Adrenal gland (tissue), 12 donors: ENCODE results near the gene CFAP99. TPM values are rescaled to one million over a fixed set of nuclear protein-coding genes. Genes with fewer than 3 reads are reported as not detected.

Experiments used
- DNase-seq, 7 donors: peaks; one replicate each; pipeline ENCODE4 v3.0.0-alpha.2; 2019 to 2020
- H3K27ac ChIP-seq, 5 donors: fragments of 200-600 bp; sonication (generic) in 4 of 5; 1 replicate in 3 of 5; 2 replicates in 2 of 5; pipeline versions ENCODE4 v1.5.1 to v1.8.0; 2016 to 2020; ENCODE audit warnings: mild to moderate bottlenecking in 1 of 5
- H3K27me3 ChIP-seq: fragments of 200-600 bp; 2 replicates; pipeline ENCODE4 v1.8.0; 2021
- H3K36me3 ChIP-seq, 2 donors: fragments of 200-600 bp; replicated peaks in 1 of 2; 1 replicate in 1 of 2; 2 replicates in 1 of 2; pipeline versions ENCODE4 v1.5.1 to v1.8.0; 2018 to 2022
- H3K4me1 ChIP-seq, 2 donors: fragments of 200-600 bp; replicated peaks in 1 of 2; 1 replicate in 1 of 2; 2 replicates in 1 of 2; pipeline versions ENCODE4 v1.5.1 to v1.8.0; 2018 to 2021
- H3K4me3 ChIP-seq, 4 donors: fragments of 200-600 bp; sonication (generic) in 3 of 4; one replicate each; pipeline ENCODE4 v1.5.1; 2016 to 2018
- H3K9me3 ChIP-seq, 3 donors: fragments of 200-600 bp; sonication (generic) in 1 of 3; replicated peaks in 1 of 3; 1 replicate in 2 of 3; 2 replicates in 1 of 3; pipeline versions ENCODE4 v1.5.1 to v1.8.0; 2016 to 2021
- POLR2A ChIP-seq, 2 donors: fragments of 450-650 bp; IDR thresholded peaks; one replicate each; pipeline ENCODE4 v1.6.1; 2017; ENCODE audit warnings: antibody characterized with exemption in 2 of 2, mild to moderate bottlenecking in 2 of 2, moderate library complexity in 1 of 2
- WGBS, 4 donors: extraction: QIAGEN DNeasy Blood & Tissue Kit in 2 of 4; methylation state at CpG; one replicate each; pipeline versions ENCODE4 v1.1.5 to v1.1.7; 2013 to 2017; 5-methylcytosine and 5-hydroxymethylcytosine counted together
- intact Hi-C, 2 donors: fragments of 100-400 bp; cut with DNase I; formaldehyde crosslinking; loops; one replicate each; pipeline versions ENCODE4 v1.14.1 to v1.15.0; 2022 to 2023
- polyA plus RNA-seq, 3 donors: library from polyadenylated mRNA; stranded (reverse); fragments of 200-250 nt in 2 of 3; fragments of 350-450 nt in 1 of 3; fragmentation: Illumina TruSeq in 1 of 3; extraction: RNeasy Lipid Tissue Mini Kit (QIAGEN cat#74804) in 1 of 3; gene quantifications; one replicate each; pipeline ENCODE4 v1.2.3, GENCODE V29; 2013 to 2014
- total RNA-seq, 9 donors: library from RNA; depleted of rRNA in 4 of 9; stranded (reverse); fragments of >200 nt in 4 of 9; fragments of 120-200 nt in 1 of 9; fragmentation: NEBNext Ultra II Directional in 1 of 9; extraction: Animal tissue kit (Norgen Biotek cat#: 25700) in 1 of 9; gene quantifications; one replicate each; pipeline versions ENCODE4 v1.1.0 to v1.2.4, GENCODE V29; 2013 to 2023
- TF ChIP-seq, protein P1 (sequence below), 6 experiments: fragments of 450-650 bp in 4 of 6; fragments of 200-600 bp in 2 of 6; sonication (generic) in 1 of 6; IDR thresholded peaks; 1 replicate in 5 of 6; 2 replicates in 1 of 6; pipeline versions ENCODE4 v1.5.1 to v1.8.0; 2016 to 2021; ENCODE audit warnings: antibody characterized with exemption in 6 of 6, mild to moderate bottlenecking in 2 of 6, moderate library complexity in 1 of 6
- donor health status: healthy with polysubstance abuse.
- donor health status: Bipolar disorder and iron deficiency.
- donor health status: DM: yes; HTN: yes; CAD: no.
- donor health status: DM: no; HTN: no; CAD: no.
- donor health status: DM: no; HTN: no; CAD: no.
- donor health status: DM: yes; HTN: yes; CAD: no.

Gene CFAP99
- total and polyA plus RNA-seq, 12 donors = 0.18 to 5.0 (median 3.2) TPM

DNA sequence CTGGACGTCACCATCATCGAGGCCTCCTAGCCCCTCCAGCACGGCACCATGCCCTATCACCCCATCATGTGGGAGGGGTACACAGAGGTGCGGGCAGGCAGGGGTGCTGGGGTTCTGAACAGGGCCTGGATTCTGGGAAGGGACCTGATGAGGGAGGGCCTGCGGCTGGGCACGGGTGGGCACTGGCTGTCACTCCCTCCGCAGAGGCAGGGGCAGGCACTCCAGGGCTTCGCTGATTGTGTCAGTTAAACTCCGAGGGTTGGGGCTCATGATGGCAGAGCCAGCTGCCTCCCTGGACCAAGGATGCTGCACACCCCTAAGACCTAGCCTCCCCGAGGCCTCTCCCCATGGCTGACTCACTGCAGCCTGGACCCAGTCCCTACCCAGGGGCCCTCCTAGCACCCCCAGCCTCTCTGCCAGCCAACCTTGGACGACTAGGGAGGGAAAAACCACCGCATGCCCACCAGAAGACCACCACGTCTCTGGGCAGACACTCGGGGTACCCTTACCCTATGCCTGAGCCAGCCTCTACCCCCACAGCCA is 46.2 kb upstream of the CFAP99 start:
- WGBS, 4 donors = 88 to 93% (median 90%) methylated on average over 9 to 14 of the region's 14 CpGs
- Histone ChIP-seq H3K4me1 (no peaks in the 10 kb centered on the region), H3K27ac (no peak overlapping the region), H3K4me3 (no peak overlapping the region), H3K36me3 (no peaks in the 10 kb centered on the region), H3K9me3 (no peaks in the 10 kb centered on the region), H3K27me3 (no peaks in the 10 kb centered on the region)
- intact Hi-C loops = no loop called here
- DNase-seq = no peak
- TF ChIP-seq, protein P1, sequence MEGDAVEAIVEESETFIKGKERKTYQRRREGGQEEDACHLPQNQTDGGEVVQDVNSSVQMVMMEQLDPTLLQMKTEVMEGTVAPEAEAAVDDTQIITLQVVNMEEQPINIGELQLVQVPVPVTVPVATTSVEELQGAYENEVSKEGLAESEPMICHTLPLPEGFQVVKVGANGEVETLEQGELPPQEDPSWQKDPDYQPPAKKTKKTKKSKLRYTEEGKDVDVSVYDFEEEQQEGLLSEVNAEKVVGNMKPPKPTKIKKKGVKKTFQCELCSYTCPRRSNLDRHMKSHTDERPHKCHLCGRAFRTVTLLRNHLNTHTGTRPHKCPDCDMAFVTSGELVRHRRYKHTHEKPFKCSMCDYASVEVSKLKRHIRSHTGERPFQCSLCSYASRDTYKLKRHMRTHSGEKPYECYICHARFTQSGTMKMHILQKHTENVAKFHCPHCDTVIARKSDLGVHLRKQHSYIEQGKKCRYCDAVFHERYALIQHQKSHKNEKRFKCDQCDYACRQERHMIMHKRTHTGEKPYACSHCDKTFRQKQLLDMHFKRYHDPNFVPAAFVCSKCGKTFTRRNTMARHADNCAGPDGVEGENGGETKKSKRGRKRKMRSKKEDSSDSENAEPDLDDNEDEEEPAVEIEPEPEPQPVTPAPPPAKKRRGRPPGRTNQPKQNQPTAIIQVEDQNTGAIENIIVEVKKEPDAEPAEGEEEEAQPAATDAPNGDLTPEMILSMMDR (IDR thresholded peaks at IDR 0.05) = no peak
- TF ChIP-seq POLR2A (IDR thresholded peaks at IDR 0.05) = no peak

DNA sequence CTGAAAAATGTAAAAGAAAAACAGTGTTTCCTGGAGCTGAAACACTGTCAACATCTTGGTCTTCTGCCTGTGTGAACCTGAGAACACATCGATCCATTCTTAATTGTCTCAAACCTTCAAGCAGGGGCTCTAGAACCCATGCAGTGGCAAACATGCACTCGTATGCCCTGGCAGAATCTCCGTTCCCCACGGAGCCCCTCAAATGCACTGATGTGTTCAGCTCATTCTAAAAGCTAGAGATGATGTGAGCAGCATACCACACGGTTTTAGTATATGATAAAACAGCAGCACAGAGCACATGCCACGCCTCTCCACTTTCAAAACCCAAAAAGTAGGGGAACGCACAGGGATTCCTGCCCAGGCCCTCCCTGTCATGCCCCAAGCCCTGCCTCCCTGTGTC is 45.2 kb upstream of the CFAP99 start:
- no peak for TF ChIP-seq POLR2A (IDR thresholded peaks at IDR 0.05)
- TF ChIP-seq, protein P1 (IDR thresholded peaks at IDR 0.05) = no peak
- no peaks in the 10 kb centered on the region for H3K36me3 ChIP-seq
- 91 to 97% (median 92%) methylated on average over 7 of the region's 7 CpGs for WGBS, 4 donors
- no peak for DNase-seq
- no peaks in the 10 kb centered on the region for H3K4me1 ChIP-seq
- H3K27me3 ChIP-seq = no peaks in the 10 kb centered on the region
- H3K9me3 ChIP-seq = no peaks in the 10 kb centered on the region
- intact Hi-C loops = no loop called here
- H3K27ac ChIP-seq = no peak overlapping the region
- H3K4me3 ChIP-seq = no peak overlapping the region

DNA sequence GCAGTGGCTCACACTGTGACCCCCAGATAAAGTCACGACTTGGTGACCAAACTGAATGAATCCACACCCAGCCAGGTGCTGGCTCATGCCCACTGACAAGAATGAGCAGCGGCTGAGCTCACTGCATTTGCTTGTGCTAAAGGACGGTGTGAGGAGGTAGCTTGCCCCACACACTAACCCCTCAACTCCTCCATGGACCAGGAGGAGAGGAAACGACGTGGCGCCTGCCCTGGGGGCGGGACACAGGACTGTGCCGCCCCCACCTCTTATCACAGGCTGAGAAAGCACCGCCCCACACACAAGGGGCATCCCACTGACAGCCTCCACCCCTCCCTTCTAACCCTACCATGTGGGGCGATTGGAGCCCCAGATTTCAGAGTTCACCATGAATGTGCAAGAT is 43.3 kb upstream of the CFAP99 start:
- no peaks in the 10 kb centered on the region for H3K4me1 ChIP-seq
- H3K27me3 ChIP-seq = no peaks in the 10 kb centered on the region
- WGBS, 4 donors = 86 to 97% (median 88%) methylated on average over 8 to 10 of the region's 10 CpGs
- H3K9me3 ChIP-seq = no peaks in the 10 kb centered on the region
- TF ChIP-seq, protein P1 (IDR thresholded peaks at IDR 0.05) = no peak
- no peak for TF ChIP-seq POLR2A (IDR thresholded peaks at IDR 0.05)
- intact Hi-C loops = no loop called here
- no peak for DNase-seq
- no peak overlapping the region for H3K4me3 ChIP-seq
- H3K36me3 ChIP-seq = no peaks in the 10 kb centered on the region
- H3K27ac ChIP-seq = no peak overlapping the region

DNA sequence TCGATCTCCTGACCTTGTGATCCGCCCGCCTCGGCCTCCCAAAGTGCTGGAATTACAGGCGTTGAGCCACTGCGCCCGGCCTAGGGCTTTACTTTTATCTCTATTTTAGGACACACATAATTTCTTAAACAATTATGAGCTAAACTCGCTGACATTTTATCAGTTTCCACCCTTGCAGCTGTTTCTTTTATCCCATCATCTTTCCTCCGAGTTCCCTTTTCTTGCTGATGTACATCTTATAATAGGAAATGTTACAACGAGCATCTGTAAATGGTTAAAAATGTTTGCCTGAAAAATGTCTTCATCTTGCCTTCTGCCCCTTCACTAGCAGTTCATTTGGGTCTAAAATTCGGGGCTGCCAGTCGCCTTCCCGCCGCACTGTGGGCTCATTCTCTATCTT is 41.5 kb upstream of the CFAP99 start:
- Histone ChIP-seq H3K27ac (no peak overlapping the region), H3K9me3 (no peaks in the 10 kb centered on the region), H3K4me3 (no peak overlapping the region), H3K27me3 (no peaks in the 10 kb centered on the region), H3K4me1 (no peaks in the 10 kb centered on the region), H3K36me3 (no peaks in the 10 kb centered on the region)
- no peak for TF ChIP-seq POLR2A (IDR thresholded peaks at IDR 0.05)
- TF ChIP-seq, protein P1 (IDR thresholded peaks at IDR 0.05) = no peak
- intact Hi-C loops = no loop called here
- DNase-seq = no peak
- 88 to 96% (median 92%) methylated on average over 14 of the region's 14 CpGs for WGBS, 4 donors
